CD14-positive monocyte (primary cell): Measurements from ENCODE around the gene LHPP. TPM values are rescaled to one million over a fixed set of nuclear protein-coding genes. Genes with fewer than 3 reads are reported as not detected.

Experiments used
- DNase-seq, 3 donors: peaks; one replicate each; pipeline ENCODE4 v3.0.0-alpha.2; 2011 to 2022
- H2AFZ ChIP-seq: 2 replicates; pipeline ENCODE4 v1.6.0; 2012; ENCODE audit warnings: mild to moderate bottlenecking, low read depth, low read length, inconsistent platforms; ENCODE audit not compliant: insufficient read depth, poor library complexity, severe bottlenecking
- H3K27ac ChIP-seq, 2 donors: 1 replicate in 1 of 2; 2 replicates in 1 of 2; pipeline ENCODE4 v1.5.1; 2012 to 2013; ENCODE audit warnings: low read length in 2 of 2, control low read depth in 1 of 2, inconsistent platforms in 1 of 2, low read depth in 1 of 2, mild to moderate bottlenecking in 1 of 2
- H3K27me3 ChIP-seq, 2 donors: one replicate each; pipeline versions ENCODE4 v1.6.0 to v1.6.1; 2011 to 2013; ENCODE audit warnings: low read length in 2 of 2; ENCODE audit not compliant: control insufficient read depth in 2 of 2, insufficient read depth in 2 of 2
- H3K36me3 ChIP-seq, 2 donors: replicated peaks in 1 of 2; 1 replicate in 1 of 2; 2 replicates in 1 of 2; pipeline versions ENCODE4 v1.5.1 to v1.6.1; 2012 to 2013; ENCODE audit warnings: low read length in 2 of 2, control low read depth in 1 of 2, inconsistent platforms in 1 of 2, mild to moderate bottlenecking in 1 of 2; ENCODE audit not compliant: insufficient read depth in 2 of 2, control insufficient read depth in 1 of 2
- H3K4me1 ChIP-seq, 2 donors: 1 replicate in 1 of 2; 2 replicates in 1 of 2; pipeline versions ENCODE4 v1.5.1 to v1.6.1; 2012 to 2013; ENCODE audit warnings: low read length in 2 of 2, control low read depth in 1 of 2, inconsistent platforms in 1 of 2, mild to moderate bottlenecking in 1 of 2, moderate library complexity in 1 of 2; ENCODE audit not compliant: insufficient read depth in 2 of 2, control insufficient read depth in 1 of 2
- H3K4me2 ChIP-seq: replicated peaks from 2 replicates; pipeline ENCODE3; 2012; ENCODE audit warnings: low read length, moderate library complexity, mild to moderate bottlenecking; ENCODE audit not compliant: poor library complexity, severe bottlenecking; ENCODE audit errors: extremely low read depth
- H3K4me3 ChIP-seq, 3 experiments: fragments of 200-600 bp in 1 of 3; sonication (generic) in 1 of 3; replicated peaks in 1 of 3; 1 replicate in 2 of 3; 2 replicates in 1 of 3; pipeline ENCODE4 v1.5.1; 2011 to 2013; ENCODE audit warnings: low read length in 3 of 3, mild to moderate bottlenecking in 3 of 3, control low read depth in 2 of 3, low read depth in 2 of 3, inconsistent platforms in 1 of 3, moderate library complexity in 1 of 3
- H3K79me2 ChIP-seq: 2 replicates; pipeline ENCODE4 v1.6.0; 2012; ENCODE audit warnings: mild to moderate bottlenecking, control low read depth, inconsistent platforms, low read length, moderate library complexity; ENCODE audit not compliant: insufficient read depth
- H3K9ac ChIP-seq: 2 replicates; pipeline ENCODE4 v1.6.0; 2017; ENCODE audit warnings: low read length, mild to moderate bottlenecking; ENCODE audit not compliant: insufficient read depth, poor library complexity, severe bottlenecking
- H3K9me3 ChIP-seq, 2 donors: replicated peaks in 1 of 2; 1 replicate in 1 of 2; 2 replicates in 1 of 2; pipeline versions ENCODE4 v1.5.1 to v1.6.1; 2012 to 2013; ENCODE audit warnings: low read length in 2 of 2, control low read depth in 1 of 2; ENCODE audit not compliant: control insufficient read depth in 1 of 2, insufficient read depth in 1 of 2
- H4K20me1 ChIP-seq: 2 replicates; pipeline ENCODE4 v1.6.0; 2012; ENCODE audit warnings: mild to moderate bottlenecking, low read length, control low read depth, moderate library complexity; ENCODE audit not compliant: insufficient read depth
- H3K27ac Mint-ChIP-seq, 7 donors: one replicate each; pipeline ENCODE4 v1.8.0; 2020; ENCODE audit warnings: mild to moderate bottlenecking in 7 of 7, mixed read lengths in 7 of 7, moderate library complexity in 6 of 7, inconsistent platforms in 2 of 7
- H3K27me3 Mint-ChIP-seq, 3 donors: one replicate each; pipeline ENCODE4 v1.8.0; 2021 to 2022; ENCODE audit warnings: low read depth in 3 of 3, mild to moderate bottlenecking in 3 of 3, mixed read lengths in 3 of 3, moderate library complexity in 3 of 3, inconsistent platforms in 1 of 3
- H3K36me3 Mint-ChIP-seq, 2 donors: one replicate each; pipeline ENCODE4 v1.8.0; 2020; ENCODE audit warnings: mixed read lengths in 2 of 2, inconsistent platforms in 1 of 2, mild to moderate bottlenecking in 1 of 2
- H3K4me1 Mint-ChIP-seq: one replicate; pipeline ENCODE4 v1.8.0; 2020; ENCODE audit warnings: mild to moderate bottlenecking, mixed read lengths
- H3K4me3 Mint-ChIP-seq, 2 donors: one replicate each; pipeline ENCODE4 v1.8.0; 2020; ENCODE audit warnings: mild to moderate bottlenecking in 2 of 2, mixed read lengths in 2 of 2, moderate library complexity in 1 of 2
- H3K9me3 Mint-ChIP-seq, 7 donors: one replicate each; pipeline ENCODE4 v1.8.0; 2020 to 2022; ENCODE audit warnings: mixed read lengths in 7 of 7, mild to moderate bottlenecking in 6 of 7, moderate library complexity in 6 of 7, inconsistent platforms in 2 of 7
- CTCF ChIP-seq: fragments of 200-600 bp; IDR thresholded peaks from one replicate; pipeline ENCODE4 v1.8.0; 2022; ENCODE audit warnings: antibody characterized with exemption, mild to moderate bottlenecking
- WGBS: methylation state at CpG from one replicate; pipeline ENCODE4 v1.1.5; 2013; ENCODE audit warnings: missing lambda C conversion rate; ENCODE audit not compliant: insufficient coverage; 5-methylcytosine and 5-hydroxymethylcytosine counted together
- intact Hi-C, 2 donors: fragments of 100-400 bp; cut with micrococcal nuclease; formaldehyde crosslinking; loops; one replicate each; pipeline versions ENCODE4 v1.15.0 to v1.15.1; 2023
- polyA plus RNA-seq, 3 donors: library from polyadenylated mRNA; depleted of rRNA in 1 of 3; unstranded in 2 of 3; stranded (reverse) in 1 of 3; fragments of 300-500 nt in 2 of 3; fragments of >200 nt in 1 of 3; fragmentation: Illumina TruSeq in 2 of 3; gene quantifications; 1 replicate in 2 of 3; 2 replicates in 1 of 3; pipeline ENCODE4 v1.2.3, GENCODE V29; 2012 to 2021

LHPP gene
- polyA plus RNA-seq, 3 donors: 15.2 to 20.6 (median 19.5) TPM

GRCh38 chr10:124598196-124598595 is 136.6 kb downstream of the LHPP start:
- H3K36me3 ChIP-seq: no peaks in the 10 kb centered on the region
- intact Hi-C loops: no loop called here
- Mint-ChIP-seq H3K27me3 (peaks cover 1 to 6% (median 5%) of the 10 kb centered on the region in 3 donors), H3K4me3 (no peak overlapping the region), H3K36me3 (no peaks in the 10 kb centered on the region), H3K27ac (no peak overlapping the region), H3K4me1 (peaks cover 6% of the 10 kb centered on the region), H3K9me3 (peaks cover 0 to 4% (median 0%) of the 10 kb centered on the region in 7 donors)
- 87% methylated on average over 6 of the region's 6 CpGs for WGBS
- no peak overlapping the region for H3K27ac ChIP-seq
- H2AFZ ChIP-seq: no peak overlapping the region
- H4K20me1 ChIP-seq: no peaks in the 10 kb centered on the region
- H3K9me3 ChIP-seq: no peaks in the 10 kb centered on the region
- no peak overlapping the region for H3K4me2 ChIP-seq
- no peak overlapping the region for H3K4me3 ChIP-seq
- no peak for DNase-seq
- H3K4me1 ChIP-seq: no peaks in the 10 kb centered on the region
- no peaks in the 10 kb centered on the region for H3K79me2 ChIP-seq
- no peak overlapping the region for H3K9ac ChIP-seq
- TF ChIP-seq CTCF: no peak
- no peaks in the 10 kb centered on the region for H3K27me3 ChIP-seq

- no peak overlapping the region for H3K4me3 Mint-ChIP-seq
- WGBS: 96% methylated on average over 10 of the region's 13 CpGs
Observed at GRCh38 chr10:124598773-124599587, 137.4 kb downstream of the LHPP start.

More at GRCh38 chr10:124598773-124599587, 137.4 kb downstream of the LHPP start:
- TF ChIP-seq CTCF: no peak
- Histone ChIP-seq H2AFZ (no peak overlapping the region), H3K9ac (no peak overlapping the region), H3K4me3 (no peak overlapping the region), H4K20me1 (no peaks in the 10 kb centered on the region), H3K4me2 (no peak overlapping the region), H3K36me3 (no peaks in the 10 kb centered on the region), H3K27me3 (no peaks in the 10 kb centered on the region), H3K9me3 (no peaks in the 10 kb centered on the region), H3K4me1 (no peaks in the 10 kb centered on the region), H3K27ac (no peak overlapping the region), H3K79me2 (no peaks in the 10 kb centered on the region)
- intact Hi-C loops: no loop called here
- H3K36me3 Mint-ChIP-seq: no peaks in the 10 kb centered on the region
- no peak for DNase-seq
- H3K4me1 Mint-ChIP-seq: peaks cover 6% of the 10 kb centered on the region
- peaks cover 1 to 6% (median 5%) of the 10 kb centered on the region in 3 donors for H3K27me3 Mint-ChIP-seq
- peaks cover 0 to 2% (median 0%) of the 10 kb centered on the region in 7 donors for H3K9me3 Mint-ChIP-seq
- no peak overlapping the region for H3K27ac Mint-ChIP-seq
